Activated CD4-positive, alpha-beta T cell treated with anti-CD3 and anti-CD28 coated beads for 36 hours (primary cell): ENCODE measurements around the gene SCN5A. TPM values are rescaled to one million over a fixed set of nuclear protein-coding genes. Genes with fewer than 3 reads are reported as not detected.
"Not testable (repeated sequence)": the region's sequence is repeated elsewhere in the genome, so short reads cannot be mapped to it uniquely, and the experiment has no call there.

Experiments used
- ATAC-seq: fragments of 200-7000 bp; cut with Tn5 transposase; one replicate; pipeline ENCODE4 v1.10.0; 2021; ENCODE audit warnings: mild to moderate bottlenecking, moderate library complexity
- CTCF ChIA-PET: fragments of 350-600 bp; sonication (Branson Sonifier 250); formaldehyde crosslinking; loops from one replicate; lab custom pipeline; 2021; ENCODE audit warnings: antibody characterized with exemption; lab: Charles Lee
- POLR2A ChIA-PET: fragments of 350-600 bp; sonication (Branson Sonifier 250); formaldehyde crosslinking; loops from one replicate; lab custom pipeline; 2021; ENCODE audit warnings: antibody characterized with exemption, inconsistent platforms; lab: Charles Lee
- DNase-seq: peaks from one replicate; pipeline ENCODE4 v3.0.0-alpha.2; 2020
- H3K27ac Mint-ChIP-seq: one replicate; pipeline ENCODE4 v1.8.0; 2021; ENCODE audit warnings: mixed read lengths
- H3K27me3 Mint-ChIP-seq: one replicate; pipeline ENCODE4 v1.8.0; 2021; ENCODE audit warnings: mixed read lengths
- H3K36me3 Mint-ChIP-seq: one replicate; pipeline ENCODE4 v1.8.0; 2021; ENCODE audit warnings: low read depth, mixed read lengths
- H3K4me1 Mint-ChIP-seq: one replicate; pipeline ENCODE4 v1.8.0; 2021; ENCODE audit warnings: mixed read lengths
- H3K4me3 Mint-ChIP-seq: one replicate; pipeline ENCODE4 v1.8.0; 2021; ENCODE audit warnings: mild to moderate bottlenecking, moderate library complexity, mixed read lengths
- H3K9me3 Mint-ChIP-seq: one replicate; pipeline ENCODE4 v1.8.0; 2021; ENCODE audit warnings: low read depth, mixed read lengths
- intact Hi-C, 2 experiments: fragments of 100-400 bp; cut with DNase I in 1 of 2; cut with micrococcal nuclease in 1 of 2; formaldehyde crosslinking; loops; one replicate each; pipeline versions ENCODE4 v1.14.2 to v1.15.1; 2022 to 2024; cut with DNase I, micrococcal nuclease
- total RNA-seq, 2 experiments: library from RNA; stranded (reverse); gene quantifications; one replicate each; pipeline ENCODE4 v1.2.3, GENCODE V29; 2021

SCN5A gene
- total RNA-seq, 2 experiments from 2014 or later = 0.14 to 0.39 TPM

- ATAC-seq = no peak
- Mint-ChIP-seq H3K27me3 (no peaks in the 10 kb centered on the region), H3K4me1 (no peaks in the 10 kb centered on the region), H3K27ac (no peak overlapping the region), H3K36me3 (peaks cover 1% of the 10 kb centered on the region), H3K4me3 (no peak overlapping the region), H3K9me3 (peaks cover 2% of the 10 kb centered on the region)
- ChIA-PET POLR2A (no interaction called here), CTCF (interaction anchor here (0.5 kb wide), 1 partner anchor 49 kb away, joined by 3 read pairs; no protein-coding TSS in a partner anchor)
- intact Hi-C loops = no loop called here
- no peak for DNase-seq
Observed at GRCh38 chr3:38577371-38578080, 72.0 kb downstream of the SCN5A start.

DNA sequence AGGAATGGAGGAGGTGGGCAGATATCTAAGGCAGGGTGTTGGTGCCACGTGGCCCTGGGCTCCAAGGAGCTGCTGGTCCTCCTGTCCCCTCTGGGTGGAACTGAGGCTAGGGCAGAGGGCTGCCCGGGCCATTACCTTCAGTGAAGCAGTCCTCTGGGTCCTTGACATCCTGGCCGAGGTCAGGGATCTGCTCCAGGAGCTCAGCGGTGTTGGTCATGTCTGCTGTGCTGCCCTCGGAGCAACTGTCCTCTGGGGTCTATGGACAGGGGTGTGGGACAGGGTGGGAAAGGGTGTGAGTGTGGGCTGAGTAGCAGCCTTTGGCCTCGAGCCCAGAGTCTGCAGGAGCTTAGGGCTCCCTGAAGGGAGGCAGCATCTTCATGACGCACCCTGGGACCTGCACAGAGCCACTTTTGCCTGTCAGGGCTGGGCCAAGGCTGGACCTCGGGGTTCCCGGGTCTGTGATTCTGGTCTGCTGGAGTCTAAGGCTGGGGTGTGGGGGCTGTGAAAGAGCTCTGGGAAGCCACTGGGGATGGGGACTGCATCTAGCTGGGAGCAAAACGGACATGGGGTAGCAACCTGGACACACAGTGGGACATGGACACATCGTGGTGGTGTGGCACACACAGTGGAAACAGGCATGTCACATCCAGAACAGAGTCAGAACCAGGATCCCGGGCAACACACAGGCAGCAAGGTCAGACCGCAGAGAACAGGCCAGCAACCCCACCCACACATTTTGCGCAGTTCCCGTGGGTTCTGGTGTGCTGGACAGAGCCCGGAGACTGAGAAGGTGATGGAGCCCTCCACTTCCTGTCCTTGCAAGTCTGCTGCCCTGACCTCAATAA is 72.7 kb downstream of the SCN5A start:
- Mint-ChIP-seq H3K9me3 (peaks cover 2% of the 10 kb centered on the region), H3K36me3 (peaks cover 1% of the 10 kb centered on the region), H3K27me3 (no peaks in the 10 kb centered on the region), H3K4me1 (no peaks in the 10 kb centered on the region), H3K4me3 (no peak overlapping the region), H3K27ac (no peak overlapping the region)
- ATAC-seq = no peak
- no peak for DNase-seq
- intact Hi-C loops = no loop called here
- POLR2A ChIA-PET = no interaction called here
- CTCF ChIA-PET = interaction anchor here (0.5 kb wide), 1 partner anchor 49 kb away, joined by 3 read pairs; no protein-coding TSS in a partner anchor

DNA sequence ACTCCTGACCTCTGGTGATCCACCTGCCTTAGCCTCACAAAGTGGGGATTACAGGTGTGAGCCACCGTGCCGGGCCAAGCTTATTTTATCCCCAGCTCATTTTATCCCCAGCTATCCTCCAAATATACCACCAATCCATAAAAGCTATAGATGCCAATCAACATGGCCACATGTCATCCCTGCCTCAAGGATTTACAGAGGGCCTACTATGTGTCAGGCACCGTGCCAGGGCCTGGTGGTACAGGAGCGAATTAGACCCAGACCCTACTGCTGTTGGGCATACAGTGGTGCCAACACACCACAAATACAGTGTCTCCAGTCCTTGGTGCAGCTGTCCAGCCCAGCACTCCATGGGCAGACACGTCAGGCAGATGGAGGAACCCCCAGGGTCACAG is 73.4 kb downstream of the SCN5A start:
- DNase-seq (no peak), ATAC-seq (no peak)
- Mint-ChIP-seq H3K4me1 (no peaks in the 10 kb centered on the region), H3K27me3 (no peaks in the 10 kb centered on the region), H3K4me3 (no peak overlapping the region), H3K27ac (no peak overlapping the region), H3K36me3 (peaks cover 1% of the 10 kb centered on the region), H3K9me3 (peaks cover 2% of the 10 kb centered on the region)
- ChIA-PET POLR2A (no interaction called here), CTCF (interaction anchor here (0.7 kb wide), 1 partner anchor 163 kb away, joined by 3 read pairs; no protein-coding TSS in a partner anchor)
- intact Hi-C loops = no loop called here

- H3K27ac Mint-ChIP-seq = no peak overlapping the region
- H3K9me3 Mint-ChIP-seq = peaks cover 2% of the 10 kb centered on the region
- ChIA-PET POLR2A (no interaction called here), CTCF (interaction anchor here (0.7 kb wide), 1 partner anchor 163 kb away, joined by 3 read pairs; no protein-coding TSS in a partner anchor)
- intact Hi-C loops = no loop called here
- ATAC-seq (no peak), DNase-seq (no peak)
- no peak overlapping the region for H3K4me3 Mint-ChIP-seq
- H3K27me3 Mint-ChIP-seq = no peaks in the 10 kb centered on the region
- no peaks in the 10 kb centered on the region for H3K4me1 Mint-ChIP-seq
- peaks cover 1% of the 10 kb centered on the region for H3K36me3 Mint-ChIP-seq
Observed at GRCh38 chr3:38575279-38575843, 74.1 kb downstream of the SCN5A start.

DNA sequence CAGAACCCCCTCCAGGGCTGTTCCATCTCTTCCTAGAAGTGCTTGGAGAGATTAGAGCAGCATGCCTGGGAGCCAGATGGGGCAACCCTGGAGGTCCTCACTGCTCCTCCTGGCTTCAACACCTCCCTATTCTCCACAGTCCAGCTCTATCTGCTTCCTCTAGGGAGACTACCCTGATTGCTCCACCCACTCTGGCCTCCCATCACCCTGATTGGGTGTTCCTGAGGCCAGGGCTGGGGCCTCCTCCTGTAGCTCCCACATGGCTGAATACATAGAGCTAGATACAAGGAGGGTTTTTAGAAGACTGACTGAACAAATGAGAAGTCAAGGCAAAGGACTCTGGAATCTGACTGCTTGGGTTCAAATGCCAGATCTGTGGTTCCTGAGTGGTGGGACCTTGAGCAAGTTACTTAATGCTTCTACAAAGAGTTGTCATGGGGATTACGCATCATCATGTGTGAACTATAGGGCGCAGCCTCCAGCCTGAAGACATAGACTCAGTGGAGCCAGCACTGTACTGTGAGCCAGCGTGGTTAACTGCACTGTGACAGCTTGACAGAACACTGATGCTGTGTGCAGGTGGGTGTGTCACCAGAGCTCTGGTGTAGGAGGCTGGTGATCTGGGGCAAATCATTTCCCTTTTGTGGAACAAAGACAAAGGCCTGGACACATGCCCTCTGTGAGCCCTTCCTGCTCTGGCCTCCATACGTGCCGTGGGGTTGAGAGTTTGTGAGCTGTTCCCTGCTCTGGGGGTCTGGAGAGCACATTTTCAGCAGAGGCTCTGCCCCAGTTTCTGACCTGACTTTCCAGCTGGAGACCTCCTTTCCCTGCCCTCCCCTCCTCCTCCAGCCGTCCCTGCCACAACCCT is 74.8 kb downstream of the SCN5A start:
- peaks cover 2% of the 10 kb centered on the region for H3K9me3 Mint-ChIP-seq
- H3K27ac Mint-ChIP-seq = no peak overlapping the region
- no peak overlapping the region for H3K4me3 Mint-ChIP-seq
- intact Hi-C loops = no loop called here
- no peaks in the 10 kb centered on the region for H3K4me1 Mint-ChIP-seq
- ATAC-seq = no peak
- peaks cover 1% of the 10 kb centered on the region for H3K36me3 Mint-ChIP-seq
- no peaks in the 10 kb centered on the region for H3K27me3 Mint-ChIP-seq
- ChIA-PET CTCF (interaction anchor here (0.6 kb wide), 1 partner anchor 74 kb away, joined by 3 read pairs; no protein-coding TSS in a partner anchor), POLR2A (interaction anchor here (0.7 kb wide), 1 partner anchor 71 kb away, joined by 3 read pairs; no protein-coding TSS in a partner anchor)
- no peak for DNase-seq

- Mint-ChIP-seq H3K27me3 (no peaks in the 10 kb centered on the region), H3K4me1 (no peaks in the 10 kb centered on the region), H3K36me3 (peaks cover 1% of the 10 kb centered on the region), H3K4me3 (no peak overlapping the region), H3K9me3 (peaks cover 2% of the 10 kb centered on the region), H3K27ac (no peak overlapping the region)
- ChIA-PET POLR2A (no interaction called here), CTCF (no interaction called here)
- intact Hi-C loops = no loop called here
- DNase-seq = no peak
- no peak for ATAC-seq
Observed at GRCh38 chr3:38573556-38573955, 75.9 kb downstream of the SCN5A start.

DNA sequence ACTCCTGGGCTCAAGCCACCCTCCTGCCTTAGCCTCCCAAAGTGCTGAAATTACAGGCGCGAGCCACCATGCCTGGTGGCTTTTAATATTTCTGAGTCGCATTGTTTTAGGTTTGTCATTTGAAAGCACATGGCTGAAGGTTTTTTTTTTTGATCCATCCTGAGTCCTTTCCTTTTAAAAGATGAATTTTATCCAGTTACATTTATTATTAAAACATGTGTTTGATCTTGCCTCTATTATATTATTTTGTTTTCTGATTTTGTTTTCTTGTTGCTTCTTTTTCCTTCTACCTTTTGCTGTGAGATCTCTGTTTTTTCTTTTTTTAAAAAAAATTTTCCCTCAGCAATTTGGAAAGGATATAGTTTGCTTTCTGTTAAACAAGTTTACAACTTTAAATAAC is 76.4 kb downstream of the SCN5A start:
- Mint-ChIP-seq H3K27me3 (no peaks in the 10 kb centered on the region), H3K27ac (no peak overlapping the region), H3K4me1 (no peaks in the 10 kb centered on the region), H3K9me3 (peaks cover 2% of the 10 kb centered on the region), H3K4me3 (no peak overlapping the region), H3K36me3 (peaks cover 1% of the 10 kb centered on the region)
- intact Hi-C loops = no loop called here
- ChIA-PET POLR2A (no interaction called here), CTCF (no interaction called here)
- DNase-seq (no peak), ATAC-seq (no peak)

DNA sequence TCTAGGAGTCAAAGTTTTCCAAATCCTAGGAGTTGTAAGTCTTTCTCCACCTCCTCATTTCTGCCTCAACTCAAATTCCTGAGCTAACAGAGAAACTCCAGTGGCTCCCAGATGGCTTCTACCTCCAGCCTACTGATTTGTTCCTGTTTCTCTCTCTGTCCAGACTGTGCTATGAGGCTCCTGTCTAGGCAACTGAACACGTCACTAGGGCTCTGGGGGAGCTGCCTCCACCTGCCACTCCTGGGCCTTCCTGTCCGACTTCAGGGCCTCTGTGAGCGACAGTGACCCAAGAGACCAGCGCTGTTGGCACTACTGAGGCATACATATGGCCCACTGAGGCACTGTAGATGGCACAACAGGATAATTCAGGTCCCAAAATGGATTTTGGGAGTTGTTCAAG is 82.0 kb downstream of the SCN5A start:
- ATAC-seq (no peak), DNase-seq (no peak)
- Mint-ChIP-seq H3K9me3 (no peaks in the 10 kb centered on the region), H3K4me1 (no peaks in the 10 kb centered on the region), H3K27ac (no peak overlapping the region), H3K4me3 (no peak overlapping the region), H3K27me3 (no peaks in the 10 kb centered on the region), H3K36me3 (no peaks in the 10 kb centered on the region)
- ChIA-PET CTCF (interaction anchor here (1.0 to 1.1 kb wide), 2 partner anchors 22 to 88 kb away, joined by 3 to 5 read pairs; no protein-coding TSS in a partner anchor), POLR2A (no interaction called here)
- intact Hi-C loops = no loop called here

GRCh38 chr3:38566794-38567193 is 82.7 kb downstream of the SCN5A start:
- intact Hi-C loops, H3K4me1 Mint-ChIP-seq: not testable (repeated sequence)

DNA sequence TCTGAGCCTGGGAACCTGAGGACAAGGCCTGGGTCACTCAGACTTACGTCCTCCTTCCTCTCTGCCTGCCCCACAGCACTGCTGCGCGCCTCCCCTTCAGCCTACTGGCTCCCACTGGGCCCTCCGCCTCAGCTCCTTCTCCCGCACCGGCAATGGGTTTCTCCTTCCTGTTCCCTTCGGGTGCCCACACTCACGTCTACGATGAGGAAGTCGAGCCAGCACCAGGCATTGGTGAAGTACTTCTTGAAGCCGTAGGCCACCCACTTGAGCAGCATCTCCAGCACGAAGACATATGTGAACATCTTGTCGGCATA is 83.3 kb downstream of the SCN5A start:
- ATAC-seq (no peak), DNase-seq (no peak)
- intact Hi-C loops = no loop called here
- H3K4me3 Mint-ChIP-seq = no peak overlapping the region
- H3K27me3 Mint-ChIP-seq = no peaks in the 10 kb centered on the region
- no peaks in the 10 kb centered on the region for H3K9me3 Mint-ChIP-seq
- H3K36me3 Mint-ChIP-seq = no peaks in the 10 kb centered on the region
- H3K4me1 Mint-ChIP-seq = no peaks in the 10 kb centered on the region
- H3K27ac Mint-ChIP-seq = no peak overlapping the region
- ChIA-PET CTCF (no interaction called here), POLR2A (no interaction called here)

More at GRCh38 chr3:38566794-38567193, 82.7 kb downstream of the SCN5A start:
- POLR2A ChIA-PET, H3K27me3 Mint-ChIP-seq, H3K9me3 Mint-ChIP-seq, H3K36me3 Mint-ChIP-seq, H3K4me3 Mint-ChIP-seq, DNase-seq, H3K27ac Mint-ChIP-seq, ATAC-seq: not testable (repeated sequence)
- CTCF ChIA-PET = interaction anchor here (1.1 kb wide), 1 partner anchor 23 kb away, joined by 5 read pairs; no protein-coding TSS in a partner anchor
